Measurements from ENCODE around the gene DCK.

- TF ChIP-seq, protein P1, sequence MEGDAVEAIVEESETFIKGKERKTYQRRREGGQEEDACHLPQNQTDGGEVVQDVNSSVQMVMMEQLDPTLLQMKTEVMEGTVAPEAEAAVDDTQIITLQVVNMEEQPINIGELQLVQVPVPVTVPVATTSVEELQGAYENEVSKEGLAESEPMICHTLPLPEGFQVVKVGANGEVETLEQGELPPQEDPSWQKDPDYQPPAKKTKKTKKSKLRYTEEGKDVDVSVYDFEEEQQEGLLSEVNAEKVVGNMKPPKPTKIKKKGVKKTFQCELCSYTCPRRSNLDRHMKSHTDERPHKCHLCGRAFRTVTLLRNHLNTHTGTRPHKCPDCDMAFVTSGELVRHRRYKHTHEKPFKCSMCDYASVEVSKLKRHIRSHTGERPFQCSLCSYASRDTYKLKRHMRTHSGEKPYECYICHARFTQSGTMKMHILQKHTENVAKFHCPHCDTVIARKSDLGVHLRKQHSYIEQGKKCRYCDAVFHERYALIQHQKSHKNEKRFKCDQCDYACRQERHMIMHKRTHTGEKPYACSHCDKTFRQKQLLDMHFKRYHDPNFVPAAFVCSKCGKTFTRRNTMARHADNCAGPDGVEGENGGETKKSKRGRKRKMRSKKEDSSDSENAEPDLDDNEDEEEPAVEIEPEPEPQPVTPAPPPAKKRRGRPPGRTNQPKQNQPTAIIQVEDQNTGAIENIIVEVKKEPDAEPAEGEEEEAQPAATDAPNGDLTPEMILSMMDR (IDR thresholded peaks at IDR 0.05; ENCODE audit: low read depth, low read length): no peak
- no peak for TF ChIP-seq MAX (IDR thresholded peaks at IDR 0.05; ENCODE audit: low read depth, low read length)
These were observed 9.3 kb upstream of the DCK start for GRCh38 chr4:70984106-70984505.
